ENCODE data around the gene CSTF1.

The CSTF1 gene

DNA sequence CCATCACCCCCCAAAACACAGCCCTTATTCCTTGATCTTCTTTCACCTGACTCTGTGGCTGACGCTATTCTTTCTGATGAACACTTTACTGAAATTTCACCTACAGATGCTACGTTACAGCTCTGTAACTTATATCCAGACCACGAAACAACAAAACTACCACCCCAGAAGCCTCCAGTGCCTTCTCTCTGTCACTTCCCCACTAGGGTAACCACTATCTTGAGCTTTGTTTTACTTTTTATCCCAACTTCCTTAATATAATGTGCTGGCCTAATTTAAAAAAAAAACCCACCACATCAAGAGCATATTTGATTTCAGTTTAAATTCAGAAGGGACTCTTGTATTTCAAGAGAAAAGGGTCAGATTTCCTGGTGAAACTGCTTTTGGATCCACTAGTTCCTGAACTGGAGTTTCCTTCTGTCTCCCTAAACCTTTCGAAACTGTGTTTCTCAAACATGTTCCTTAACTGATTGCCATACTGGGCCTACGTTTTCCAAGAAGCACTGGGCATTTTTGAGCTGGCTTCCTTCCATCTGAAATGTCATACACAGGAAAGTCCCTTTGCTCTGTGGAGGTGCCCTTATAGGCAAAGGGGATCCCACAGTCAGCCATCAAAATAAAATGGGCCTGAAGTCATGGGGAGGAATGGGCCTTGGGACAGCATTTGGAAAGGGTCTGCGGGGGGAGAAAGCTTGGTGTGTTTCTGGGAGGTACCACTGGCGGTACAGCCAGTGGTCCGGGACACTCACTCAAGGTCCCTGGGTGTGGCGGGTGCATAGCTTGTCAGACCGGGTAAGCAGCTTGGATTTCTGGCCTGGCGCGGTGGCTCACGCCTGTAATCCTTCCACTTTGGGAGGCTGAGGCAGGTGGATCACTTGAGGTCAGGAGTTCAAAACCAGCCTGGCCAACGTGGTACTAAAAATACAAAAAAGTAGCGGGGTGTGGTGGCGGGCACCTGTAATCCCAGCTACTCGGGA lies 50.2 kb downstream of the CSTF1 start:
- Histone ChIP-seq H3F3A (ENCODE audit: low read depth) (no peaks in the 10 kb centered on the region), H3K9me3 (ENCODE audit: insufficient read depth, low read depth, low read length) (no peaks in the 10 kb centered on the region), H3K4me3 (ENCODE audit: low read length, poor library complexity, severe bottlenecking) (no peak overlapping the region), H3K4me1 (ENCODE audit: insufficient read depth, low read length, poor library complexity, severe bottlenecking) (peaks cover 32% of the 10 kb centered on the region), H3K9me2 (replicated peaks; ENCODE audit: low read depth, low read length) (no peaks in the 10 kb centered on the region), H3K4me2 (ENCODE audit: low read depth, low read length, poor library complexity, severe bottlenecking) (peak overlapping the region; percentile 3), H3K27me3 (ENCODE audit: insufficient read depth, low read length, poor library complexity, severe bottlenecking) (no peaks in the 10 kb centered on the region), H3K79me2 (ENCODE audit: insufficient read depth, low read length) (no peaks in the 10 kb centered on the region), H3K36me3 (ENCODE audit: insufficient read depth, low read length) (no peaks in the 10 kb centered on the region), H3K9ac (ENCODE audit: low read depth, low read length, poor library complexity, severe bottlenecking) (no peak overlapping the region), H4K20me1 (ENCODE audit: insufficient read depth, low read length, poor library complexity, severe bottlenecking) (no peaks in the 10 kb centered on the region), H2AFZ (ENCODE audit: low read length) (no peak overlapping the region)
- no peak for TF ChIP-seq CTCF (conservative IDR thresholded peaks at IDR 0.05; ENCODE audit: low read length)
- no peak for TF ChIP-seq EZH2phosphoT487 (IDR thresholded peaks at IDR 0.05; ENCODE audit: borderline replicate concordance)

DNA sequence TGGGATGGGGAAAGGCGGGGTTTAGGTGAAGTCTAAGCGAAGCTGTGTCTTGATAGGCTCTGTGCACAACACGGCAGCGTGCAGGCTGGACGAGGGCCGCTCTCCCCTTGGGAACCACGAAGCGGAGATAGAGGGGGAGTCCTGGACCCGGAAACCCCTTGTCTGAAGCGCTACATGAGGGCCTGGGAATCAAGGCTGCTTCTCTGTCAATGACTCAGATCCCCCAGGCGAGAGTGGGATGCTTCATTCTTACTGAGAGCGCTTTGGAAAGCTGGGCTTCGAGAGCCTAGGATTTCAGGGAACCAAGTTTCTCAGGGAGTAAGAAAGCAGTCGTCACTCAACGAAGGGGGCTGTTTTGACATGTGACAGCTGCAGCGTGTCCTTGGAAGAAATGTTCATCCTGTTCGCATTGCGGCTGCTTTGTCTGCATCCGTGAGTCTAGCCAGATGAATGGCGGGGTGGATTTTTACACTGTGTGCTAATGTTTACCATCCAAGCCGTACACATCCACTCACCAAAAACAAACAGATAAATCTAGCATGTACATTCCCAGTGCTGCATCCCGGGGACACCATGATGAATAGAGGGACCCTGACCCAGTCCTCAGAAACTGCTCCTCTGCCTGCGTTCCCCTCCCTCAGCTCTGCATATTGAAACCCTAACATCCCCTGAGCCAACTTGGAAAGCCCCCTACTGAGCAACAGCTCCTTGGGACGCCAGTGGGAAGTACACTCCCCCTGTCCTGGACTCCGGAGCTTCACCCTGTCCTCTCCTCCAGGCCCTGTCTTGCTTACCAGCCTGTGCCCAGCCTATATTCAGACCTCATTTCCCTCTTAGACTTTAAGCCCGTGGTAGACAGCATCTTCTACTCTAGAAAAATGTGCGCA lies 51.5 kb downstream of the CSTF1 start:
- Histone ChIP-seq H3K4me1 (ENCODE audit: insufficient read depth, low read length, poor library complexity, severe bottlenecking) (peaks cover 30% of the 10 kb centered on the region), H3K4me3 (ENCODE audit: low read length, poor library complexity, severe bottlenecking) (no peak overlapping the region), H2AFZ (ENCODE audit: low read length) (no peak overlapping the region), H3K27me3 (ENCODE audit: insufficient read depth, low read length, poor library complexity, severe bottlenecking) (no peaks in the 10 kb centered on the region), H3K79me2 (ENCODE audit: insufficient read depth, low read length) (no peaks in the 10 kb centered on the region), H3K9me2 (replicated peaks; ENCODE audit: low read depth, low read length) (no peaks in the 10 kb centered on the region), H3F3A (ENCODE audit: low read depth) (no peaks in the 10 kb centered on the region), H3K36me3 (ENCODE audit: insufficient read depth, low read length) (no peaks in the 10 kb centered on the region), H4K20me1 (ENCODE audit: insufficient read depth, low read length, poor library complexity, severe bottlenecking) (no peaks in the 10 kb centered on the region), H3K4me2 (ENCODE audit: low read depth, low read length, poor library complexity, severe bottlenecking) (no peak overlapping the region), H3K9ac (ENCODE audit: low read depth, low read length, poor library complexity, severe bottlenecking) (no peak overlapping the region), H3K9me3 (ENCODE audit: insufficient read depth, low read depth, low read length) (no peaks in the 10 kb centered on the region)
- TF ChIP-seq EZH2phosphoT487 (IDR thresholded peaks at IDR 0.05; ENCODE audit: borderline replicate concordance), result no peak
- no peak for TF ChIP-seq CTCF (conservative IDR thresholded peaks at IDR 0.05; ENCODE audit: low read length)

DNA sequence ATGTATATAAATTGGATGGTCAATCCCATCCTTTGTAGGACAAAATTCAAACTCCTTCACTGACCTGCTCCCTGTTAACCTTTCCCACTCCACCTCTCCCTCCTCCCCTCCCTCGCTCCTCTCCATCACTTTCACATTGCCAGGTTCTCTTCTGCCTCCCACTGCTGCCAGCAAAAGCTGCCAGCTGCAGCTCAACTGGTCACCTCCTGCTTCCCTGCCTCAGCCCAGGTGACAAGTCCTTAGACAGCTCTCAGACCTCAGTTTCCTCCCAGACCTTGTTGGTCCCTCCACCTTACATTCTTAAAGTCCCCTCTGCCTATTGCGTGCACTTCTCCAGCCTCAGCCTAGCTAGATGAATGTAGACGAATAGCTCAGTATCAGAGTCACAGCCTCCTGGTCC lies 52.7 kb downstream of the CSTF1 start:
- TF ChIP-seq CTCF (conservative IDR thresholded peaks at IDR 0.05; ENCODE audit: low read length) (no peak), EZH2phosphoT487 (IDR thresholded peaks at IDR 0.05; ENCODE audit: borderline replicate concordance) (no peak)
- H3K36me3 ChIP-seq (ENCODE audit: insufficient read depth, low read length), result no peaks in the 10 kb centered on the region
- no peak overlapping the region for H2AFZ ChIP-seq (ENCODE audit: low read length)

More for the DNA sequence above, 52.7 kb downstream of the CSTF1 start:
- no peaks in the 10 kb centered on the region for H3K9me3 ChIP-seq (ENCODE audit: insufficient read depth, low read depth, low read length)
- H3K9ac ChIP-seq (ENCODE audit: low read depth, low read length, poor library complexity, severe bottlenecking), result no peak overlapping the region
- no peaks in the 10 kb centered on the region for H3K9me2 ChIP-seq (replicated peaks; ENCODE audit: low read depth, low read length)
- H3F3A ChIP-seq (ENCODE audit: low read depth), result no peaks in the 10 kb centered on the region
- H3K27me3 ChIP-seq (ENCODE audit: insufficient read depth, low read length, poor library complexity, severe bottlenecking), result no peaks in the 10 kb centered on the region
- H3K79me2 ChIP-seq (ENCODE audit: insufficient read depth, low read length), result no peaks in the 10 kb centered on the region
- no peaks in the 10 kb centered on the region for H4K20me1 ChIP-seq (ENCODE audit: insufficient read depth, low read length, poor library complexity, severe bottlenecking)
- H3K4me3 ChIP-seq (ENCODE audit: low read length, poor library complexity, severe bottlenecking), result no peak overlapping the region
- H3K4me2 ChIP-seq (ENCODE audit: low read depth, low read length, poor library complexity, severe bottlenecking), result no peak overlapping the region
- peaks cover 18% of the 10 kb centered on the region for H3K4me1 ChIP-seq (ENCODE audit: insufficient read depth, low read length, poor library complexity, severe bottlenecking)
